NCI-H2196 (cell line): Measurements from ENCODE around the gene LRRC56.

Source experiments
- DNase-seq: peaks from one replicate; lab custom pipeline; 2025; ENCODE audit not compliant: unreplicated experiment; lab: John Stamatoyannopoulos, UW

The LRRC56 gene

DNA sequence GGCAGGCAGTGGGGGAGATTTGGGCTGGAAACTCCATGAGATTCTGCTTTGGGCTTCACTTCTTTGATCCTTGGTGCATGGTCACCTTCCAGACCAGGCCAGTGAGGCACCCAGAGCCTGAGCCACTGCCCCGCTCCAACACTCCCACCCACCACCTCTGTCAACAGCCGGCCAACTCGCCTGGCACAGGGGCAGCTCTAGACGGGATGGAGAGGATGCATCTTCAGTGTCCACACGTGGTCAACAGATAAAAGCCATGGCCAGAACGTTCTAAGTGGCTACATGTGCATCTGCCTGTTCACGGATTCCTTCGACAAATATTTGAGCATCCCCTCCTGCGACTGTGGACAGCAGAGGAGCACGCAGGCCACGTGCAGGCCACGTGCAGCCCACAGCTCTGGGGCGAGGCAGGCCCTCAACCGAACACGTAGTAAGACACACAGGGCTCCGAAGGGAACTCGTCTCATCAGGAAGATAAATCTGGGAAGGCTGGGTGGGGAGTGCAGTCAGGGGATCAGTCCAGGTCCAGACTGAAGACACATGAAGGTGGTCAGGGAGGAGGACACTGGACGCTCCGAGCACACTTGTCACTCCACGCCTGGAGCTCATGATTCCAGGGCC is 1.2 kb downstream of the LRRC56 start:
- DNase-seq, result no peak

DNA sequence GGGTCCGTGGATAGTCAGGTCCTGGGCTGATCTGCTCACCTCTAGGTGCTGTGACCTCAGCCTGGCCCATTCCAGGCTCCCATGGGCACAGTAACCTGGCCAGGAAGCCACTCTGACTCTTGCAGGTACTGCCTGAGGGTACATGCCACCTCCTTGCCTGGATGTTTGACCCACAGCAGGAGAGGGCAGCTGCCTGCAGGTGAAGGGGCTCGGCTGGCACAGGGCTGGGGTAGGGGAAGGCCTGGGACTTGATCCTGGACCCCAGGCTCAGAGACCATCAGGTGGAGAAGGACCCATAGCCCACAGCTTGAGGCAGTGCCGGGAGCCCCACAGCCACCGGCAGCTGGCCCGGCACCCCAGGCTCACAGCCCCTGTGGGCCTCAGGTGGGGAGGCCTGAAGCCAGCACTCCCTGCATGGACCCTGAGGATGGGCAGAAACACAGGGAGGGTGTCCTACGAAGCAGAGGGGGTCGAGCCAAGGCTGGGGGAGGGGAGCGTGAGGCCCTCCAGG is 2.7 kb downstream of the LRRC56 start:
- DNase-seq, result no peak

DNA sequence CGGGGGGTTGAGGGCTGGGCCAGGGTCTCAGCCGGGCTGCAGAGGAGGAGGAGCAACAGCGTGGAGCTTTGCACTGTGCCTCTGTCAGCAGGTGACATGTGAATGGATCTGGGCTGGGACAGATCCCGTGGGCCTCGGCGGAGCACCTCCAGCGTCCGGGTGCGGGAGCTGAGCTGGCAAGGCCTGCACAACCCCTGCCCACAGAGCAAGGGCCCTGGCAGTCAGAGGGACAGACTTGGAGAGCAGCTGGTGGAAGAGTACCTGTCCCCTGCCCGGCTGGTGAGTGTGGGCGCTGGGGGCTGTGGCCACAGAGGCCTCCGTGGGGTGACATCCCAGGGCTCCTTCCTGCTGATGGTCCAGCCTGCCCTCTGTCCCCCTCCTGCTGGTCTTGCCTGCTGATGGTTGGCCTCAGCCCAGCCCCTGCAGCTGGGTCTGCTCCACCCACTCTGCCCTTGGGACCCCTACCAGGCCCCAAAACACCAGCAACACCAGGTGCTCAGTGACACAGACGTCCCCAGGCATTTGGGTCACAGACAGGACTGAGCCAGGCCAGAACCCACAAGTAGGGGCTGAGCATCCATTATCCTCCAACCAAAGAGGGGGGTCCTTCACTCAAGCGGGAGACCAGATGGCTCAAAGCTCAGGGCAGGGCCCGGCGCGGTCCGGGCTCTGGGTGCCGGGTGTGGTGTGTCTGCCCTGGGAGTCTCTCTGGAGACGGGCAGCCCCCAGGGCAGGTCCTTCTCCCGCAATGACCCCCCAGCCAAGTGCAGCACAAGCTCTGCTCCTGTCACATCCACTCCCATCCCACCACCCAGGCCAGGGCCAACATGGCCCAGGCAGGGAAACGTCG is 3.5 kb downstream of the LRRC56 start:
- no peak for DNase-seq

DNA sequence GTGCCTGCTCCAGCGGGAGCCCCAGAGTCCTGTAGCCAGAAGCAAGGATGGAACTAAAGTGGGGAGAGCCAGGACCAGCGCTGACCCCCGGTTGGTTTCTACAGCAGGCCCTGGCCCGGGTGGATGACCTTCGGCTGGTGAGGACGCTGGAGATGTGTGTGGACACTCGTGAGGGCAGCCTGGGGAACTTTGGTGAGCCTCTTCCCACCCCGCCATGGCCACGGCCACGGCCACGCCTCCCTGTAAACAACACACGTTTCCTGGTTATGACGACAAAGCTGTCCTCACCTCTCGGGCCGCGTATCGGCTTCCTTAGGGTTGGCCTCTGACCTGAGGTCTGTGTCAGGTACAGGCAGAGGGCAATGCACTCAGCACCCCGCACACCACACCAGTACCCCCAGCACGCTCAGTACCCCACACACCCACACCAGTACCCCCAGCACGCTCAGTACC is 4.1 kb downstream of the LRRC56 start:
- no peak for DNase-seq

DNA sequence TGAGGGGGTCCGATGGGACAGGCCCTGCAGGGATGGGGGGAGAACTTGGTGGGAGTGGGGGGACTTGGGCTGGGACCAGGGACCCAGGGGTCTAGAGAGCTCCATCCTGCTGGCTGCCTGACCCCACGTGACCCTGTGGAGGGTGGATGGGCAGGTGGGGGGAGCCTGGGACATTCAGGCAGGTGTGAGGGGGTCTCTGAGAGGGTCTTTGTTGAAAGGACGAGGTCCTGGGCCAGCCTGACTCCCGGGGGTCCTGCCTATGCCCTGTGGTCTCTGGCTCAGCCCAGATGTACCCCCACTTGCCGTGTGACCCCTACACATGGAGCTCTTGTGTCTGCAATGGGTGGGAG is 7.5 kb downstream of the LRRC56 start:
- DNase-seq, result no peak

DNA sequence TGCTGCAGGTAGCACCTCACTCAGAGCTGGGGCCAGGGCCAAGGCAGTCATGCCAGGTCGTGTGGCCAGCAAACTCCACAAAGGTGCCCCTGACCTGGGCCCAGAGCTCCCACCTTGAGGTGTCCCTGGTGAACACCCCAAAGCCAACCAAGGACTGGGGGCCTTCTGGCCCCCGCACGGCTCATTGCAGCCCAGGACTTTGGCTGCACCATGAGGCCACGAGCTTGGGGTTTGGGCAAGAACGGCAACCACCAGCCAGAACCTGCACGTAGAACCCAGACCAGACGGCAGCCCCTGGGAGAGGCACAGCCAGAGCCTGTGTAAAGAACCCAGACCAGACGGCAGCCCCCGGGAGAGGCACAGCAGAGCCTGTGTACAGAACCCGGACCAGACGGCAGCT is 7.8 kb downstream of the LRRC56 start:
- DNase-seq, result no peak

DNA sequence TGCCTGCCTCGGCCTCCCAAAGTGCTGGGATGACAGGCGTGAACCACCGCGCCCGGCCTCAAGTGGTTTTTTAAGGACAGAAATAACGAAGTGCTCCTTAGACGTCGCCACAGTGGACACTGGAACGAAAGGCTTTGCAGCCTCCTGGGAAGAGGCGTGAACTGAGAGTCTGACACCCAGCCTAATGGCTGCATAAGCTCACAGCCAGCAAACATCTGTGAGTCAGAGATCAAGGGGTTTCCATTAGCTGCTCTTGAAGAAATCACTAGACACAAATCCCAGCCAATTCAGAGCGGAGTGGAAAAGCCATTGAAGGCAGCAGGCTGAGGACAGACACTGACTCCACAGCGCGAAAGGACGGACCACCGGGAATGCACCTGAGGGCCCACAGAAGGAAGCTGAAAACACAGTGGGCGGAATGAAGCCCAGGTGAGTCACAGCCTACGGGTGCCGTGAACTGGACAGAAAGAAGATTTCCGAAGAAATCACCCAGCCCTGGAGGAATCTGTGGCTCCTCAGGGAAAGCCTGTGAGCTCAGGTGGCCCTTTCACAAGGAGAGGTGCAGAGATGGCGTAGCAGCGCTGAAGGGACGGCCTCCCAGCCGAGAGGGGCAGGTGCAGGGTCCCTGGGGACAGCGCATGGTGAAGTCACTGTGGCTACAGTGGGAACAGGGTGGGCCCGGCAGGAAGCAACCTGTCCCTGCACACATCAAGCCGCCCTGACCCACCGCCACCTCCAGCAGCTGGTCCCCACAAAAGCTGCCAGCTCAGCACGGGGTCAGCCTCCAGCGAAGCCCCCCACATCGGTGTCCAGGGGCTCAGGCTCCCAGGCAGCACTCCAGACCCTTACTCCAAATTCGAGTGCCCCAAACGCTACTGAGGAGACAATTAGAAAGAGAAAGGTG is 11.6 kb downstream of the LRRC56 start:
- no peak for DNase-seq

DNA sequence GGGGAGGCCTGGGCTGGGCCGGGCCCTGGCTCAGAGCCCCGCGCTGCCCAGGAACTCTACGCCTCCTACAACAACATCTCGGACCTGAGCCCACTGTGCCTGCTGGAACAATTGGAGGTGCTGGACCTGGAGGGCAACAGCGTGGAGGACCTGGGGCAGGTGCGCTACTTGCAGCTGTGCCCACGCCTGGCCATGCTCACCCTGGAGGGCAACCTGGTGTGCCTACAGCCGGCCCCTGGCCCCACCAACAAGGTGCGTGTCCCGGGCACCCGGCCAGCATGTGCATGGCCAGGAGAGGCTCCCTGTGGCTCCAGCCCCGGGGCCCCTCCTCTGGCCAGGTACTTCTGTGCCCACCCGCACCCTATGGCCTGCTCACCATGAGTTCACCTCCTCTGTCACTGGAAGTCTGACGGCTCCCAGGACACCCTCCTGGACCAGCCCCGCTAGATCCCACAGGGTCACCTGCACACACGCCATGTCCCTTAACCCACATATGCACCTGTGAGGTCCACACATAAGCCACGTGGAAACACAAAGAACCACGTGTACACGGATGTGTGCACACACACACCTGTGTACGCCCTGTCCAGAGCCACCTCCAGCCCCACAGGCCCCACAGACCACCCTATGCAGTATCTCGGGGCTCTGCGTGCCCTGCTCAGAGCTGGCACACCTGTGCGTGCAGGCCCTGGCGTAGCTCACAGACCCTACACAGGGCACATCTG is 12.9 kb downstream of the LRRC56 start:
- DNase-seq, result no peak

DNA sequence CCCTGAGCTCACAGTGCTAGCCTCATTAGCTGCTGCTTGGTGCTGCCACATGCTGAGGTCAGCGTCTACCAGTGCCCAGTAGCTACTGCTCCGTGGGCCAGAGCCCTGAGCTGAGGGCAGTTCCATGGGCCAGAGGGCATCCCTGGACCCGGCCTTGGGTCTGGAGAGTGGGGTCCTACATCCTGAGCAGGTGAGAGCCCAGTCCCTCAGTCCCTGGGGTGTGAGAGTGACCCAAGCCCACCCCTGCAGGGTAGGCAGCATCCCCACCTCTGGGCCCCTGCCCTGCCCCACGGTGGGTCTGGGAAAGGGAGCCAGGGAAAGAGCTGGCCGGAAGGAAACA is 13.4 kb downstream of the LRRC56 start:
- no peak for DNase-seq

DNA sequence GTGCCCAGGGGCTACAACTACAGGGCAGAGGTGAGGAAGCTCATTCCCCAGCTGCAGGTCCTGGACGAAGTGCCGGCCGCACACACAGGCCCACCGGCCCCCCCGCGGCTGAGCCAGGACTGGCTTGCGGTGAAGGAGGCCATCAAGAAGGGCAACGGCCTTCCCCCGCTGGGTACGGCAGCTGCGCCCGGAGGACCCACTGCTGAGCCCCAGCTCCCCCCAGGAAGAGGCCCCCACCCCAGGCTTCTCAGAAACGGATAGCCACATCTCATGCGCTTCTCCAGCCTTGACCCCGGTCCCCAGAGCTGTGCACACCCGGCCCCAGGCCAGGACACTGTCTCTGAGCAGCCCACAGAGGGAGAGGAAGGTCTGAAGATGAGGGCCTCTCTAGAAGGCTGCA is 13.8 kb downstream of the LRRC56 start:
- DNase-seq, result no peak

DNA sequence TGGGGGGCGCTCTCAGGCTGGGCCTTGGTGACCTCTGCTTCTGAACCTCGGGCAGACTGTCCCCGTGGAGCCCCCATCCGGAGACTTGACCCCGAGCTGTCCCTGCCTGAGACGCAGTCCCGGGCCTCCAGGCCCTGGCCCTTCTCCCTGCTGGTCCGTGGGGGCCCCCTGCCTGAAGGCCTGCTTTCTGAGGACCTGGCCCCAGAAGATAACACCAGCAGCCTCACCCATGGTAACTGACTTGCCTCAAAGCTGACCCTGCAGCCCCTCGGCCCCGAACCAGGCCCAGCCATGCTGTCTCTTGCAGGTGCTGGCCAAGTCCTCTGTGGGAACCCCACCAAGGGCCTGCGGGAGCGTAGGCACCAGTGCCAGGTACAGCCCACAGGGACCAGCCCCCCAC is 14.3 kb downstream of the LRRC56 start:
- no peak for DNase-seq

DNA sequence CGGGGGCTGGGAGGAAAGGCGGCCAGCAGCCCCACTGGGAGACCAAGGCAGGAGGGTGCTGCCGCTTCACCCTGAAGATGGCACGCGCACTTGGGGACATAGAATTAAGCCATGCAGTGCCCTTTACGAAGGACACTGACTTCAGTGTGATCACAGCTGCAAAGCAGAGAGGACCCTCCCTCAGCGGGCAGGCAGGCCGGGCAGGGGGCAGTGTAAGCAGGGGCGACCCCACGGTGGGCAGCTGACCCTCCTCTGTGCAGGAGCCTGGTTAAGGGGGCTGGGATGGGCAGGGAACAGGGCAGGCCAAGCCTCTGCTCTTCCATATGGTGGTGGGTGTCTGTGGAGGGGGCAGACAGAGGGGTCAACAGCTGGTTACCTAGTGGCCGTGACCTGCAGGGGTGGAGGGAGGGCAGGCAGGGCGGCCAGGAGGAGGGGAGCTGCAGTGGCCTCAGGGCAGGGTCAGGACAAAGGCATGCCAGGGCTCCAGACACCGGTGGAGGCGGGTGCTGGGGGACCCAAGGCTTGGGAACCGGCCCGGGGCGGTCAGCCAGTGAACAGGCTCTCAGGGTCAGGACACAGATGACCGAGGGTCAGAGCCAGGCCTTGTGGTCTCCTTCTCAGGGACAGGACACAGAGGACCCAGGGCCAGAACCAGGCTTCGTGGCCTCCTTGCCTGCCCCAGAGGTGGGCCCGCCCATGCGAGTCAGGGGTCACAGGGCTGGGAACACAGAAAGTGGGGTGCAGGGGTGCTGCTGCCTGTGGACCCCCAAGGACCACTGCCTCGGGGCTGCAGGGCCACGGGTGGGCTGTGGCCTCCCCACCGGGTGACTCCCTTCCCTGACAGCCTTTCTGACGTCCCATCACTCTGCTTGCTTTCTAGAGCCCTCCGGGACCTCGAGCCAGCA is 16.0 kb downstream of the LRRC56 start:
- DNase-seq, result no peak

DNA sequence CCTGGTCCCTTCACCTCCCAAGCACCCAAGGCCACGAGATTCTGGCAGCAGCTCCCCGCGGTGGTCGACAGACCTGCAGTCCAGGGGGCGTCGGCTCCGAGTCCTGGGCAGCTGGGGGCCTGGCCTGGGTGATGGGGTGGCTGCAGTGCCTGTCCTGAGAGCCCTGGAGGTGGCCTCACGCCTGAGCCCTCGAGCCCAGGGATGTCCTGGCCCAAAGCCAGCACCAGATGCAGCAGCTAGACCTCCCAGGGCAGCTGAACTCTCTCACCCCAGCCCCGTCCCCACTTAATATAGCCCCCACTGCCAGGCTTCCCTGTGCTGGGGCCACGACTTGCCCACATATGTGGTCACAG is 16.6 kb downstream of the LRRC56 start:
- DNase-seq, result peak; percentile 16

DNA sequence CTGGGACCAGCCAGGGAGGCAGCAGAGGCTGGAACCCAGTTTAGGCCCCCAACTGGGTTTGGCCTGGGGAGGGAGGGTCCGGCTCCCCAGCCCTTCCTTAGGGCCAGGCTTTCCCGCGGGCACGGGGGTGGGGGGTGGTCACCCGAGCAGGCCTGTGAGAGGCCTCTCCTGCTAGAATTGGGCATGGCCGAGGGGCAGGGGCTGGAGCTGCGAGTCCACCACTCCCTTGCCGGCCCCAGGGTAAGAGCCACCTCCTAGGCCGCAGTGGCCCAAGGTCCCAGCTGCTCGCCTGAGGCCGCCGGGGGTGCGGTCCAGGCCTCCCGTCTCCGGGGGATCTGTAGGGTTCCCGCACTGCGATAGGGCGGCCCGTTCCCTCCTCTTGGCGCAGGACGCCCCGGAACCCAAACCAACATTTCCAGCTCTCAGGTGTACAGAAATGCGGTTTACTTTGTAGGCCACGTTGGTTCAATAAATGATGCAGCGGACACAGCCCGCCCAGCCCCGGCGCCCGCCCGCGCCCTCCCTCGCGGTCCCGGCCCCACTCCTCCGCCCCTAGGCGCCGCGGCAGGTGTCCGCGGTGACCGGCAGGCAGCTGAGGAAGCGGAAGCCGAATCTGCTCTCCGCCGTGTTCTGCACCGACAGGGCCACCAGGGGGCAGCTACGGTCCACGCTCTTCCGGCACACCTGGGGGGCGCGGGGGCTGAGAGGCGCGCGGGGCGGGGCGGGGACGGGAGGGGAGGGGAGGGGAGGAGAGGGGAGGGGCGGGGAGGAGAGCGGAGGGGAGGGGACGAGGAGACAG is 17.3 kb downstream of the LRRC56 start:
- DNase-seq, result peak; percentile 88

DNA sequence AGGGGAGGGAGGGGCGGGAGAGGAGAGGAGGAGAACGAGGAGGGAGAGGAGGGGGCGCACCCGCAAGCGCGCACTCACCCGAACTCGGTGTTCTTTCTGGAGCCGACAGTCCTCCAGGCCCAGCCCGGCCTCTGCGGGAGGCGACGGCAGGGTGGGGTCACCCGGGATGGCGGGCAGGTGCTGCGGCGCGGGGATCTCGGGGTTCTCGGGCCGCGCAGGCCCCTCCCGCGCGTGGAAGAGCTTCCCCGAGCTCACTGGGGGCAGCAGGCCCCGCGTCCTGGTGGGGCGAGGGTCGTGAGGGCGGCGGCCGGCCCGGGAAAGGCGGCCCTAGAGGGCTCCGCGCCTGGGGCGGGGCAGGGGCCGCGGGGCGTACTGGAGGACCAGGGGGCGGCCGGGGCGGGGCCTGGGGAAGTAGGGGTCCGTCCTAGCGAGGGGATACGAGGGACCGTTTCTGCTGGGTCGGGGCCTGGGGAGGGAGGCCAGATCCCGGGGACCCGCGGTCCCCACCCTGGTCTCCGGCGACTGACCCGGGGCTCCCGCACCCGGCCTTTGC is 18.0 kb downstream of the LRRC56 start:
- no peak for DNase-seq

DNA sequence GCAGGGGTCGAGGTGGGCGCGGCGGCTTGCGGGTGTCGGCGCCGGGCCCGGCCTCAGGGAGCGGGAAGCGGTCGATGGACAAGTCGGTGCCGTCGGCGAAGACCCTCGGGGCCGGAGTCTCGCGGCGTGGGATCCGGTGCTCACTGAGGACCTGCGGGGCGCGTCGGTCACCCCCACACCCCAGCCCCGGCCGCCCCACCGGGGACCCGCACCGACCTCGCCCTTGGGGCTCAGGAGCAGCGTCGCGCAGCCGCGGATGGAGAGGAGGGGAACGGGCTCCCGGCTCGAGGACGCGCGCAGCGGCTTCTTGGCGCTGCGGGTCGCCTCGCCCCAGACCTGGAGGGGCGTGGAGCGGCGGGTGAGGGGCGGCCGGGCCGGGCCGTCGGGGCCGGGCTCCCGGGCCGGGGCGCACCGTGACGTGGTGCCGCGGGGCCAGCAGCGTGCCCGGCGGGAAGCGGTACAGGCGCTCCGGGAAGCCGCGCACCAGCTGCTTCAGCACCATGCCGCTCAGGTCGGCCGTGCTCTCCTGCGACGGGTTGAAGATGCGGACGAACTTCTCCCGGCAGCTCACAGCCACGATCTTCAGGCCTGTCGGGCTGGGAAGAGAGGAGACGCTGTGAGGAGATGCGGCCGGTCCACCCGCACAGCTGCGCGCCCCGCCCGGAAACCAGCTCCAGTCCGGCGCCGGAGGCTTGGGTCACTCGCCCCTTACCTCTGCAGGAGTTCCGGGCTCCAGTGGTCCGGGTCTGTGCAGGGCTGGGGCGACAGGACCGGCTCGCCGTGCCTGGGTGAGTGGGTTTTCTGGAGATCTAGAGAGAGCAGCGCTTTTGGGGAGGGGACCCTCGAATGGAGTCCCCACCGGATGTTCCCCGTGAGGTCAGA is 18.7 kb downstream of the LRRC56 start:
- DNase-seq, result no peak

DNA sequence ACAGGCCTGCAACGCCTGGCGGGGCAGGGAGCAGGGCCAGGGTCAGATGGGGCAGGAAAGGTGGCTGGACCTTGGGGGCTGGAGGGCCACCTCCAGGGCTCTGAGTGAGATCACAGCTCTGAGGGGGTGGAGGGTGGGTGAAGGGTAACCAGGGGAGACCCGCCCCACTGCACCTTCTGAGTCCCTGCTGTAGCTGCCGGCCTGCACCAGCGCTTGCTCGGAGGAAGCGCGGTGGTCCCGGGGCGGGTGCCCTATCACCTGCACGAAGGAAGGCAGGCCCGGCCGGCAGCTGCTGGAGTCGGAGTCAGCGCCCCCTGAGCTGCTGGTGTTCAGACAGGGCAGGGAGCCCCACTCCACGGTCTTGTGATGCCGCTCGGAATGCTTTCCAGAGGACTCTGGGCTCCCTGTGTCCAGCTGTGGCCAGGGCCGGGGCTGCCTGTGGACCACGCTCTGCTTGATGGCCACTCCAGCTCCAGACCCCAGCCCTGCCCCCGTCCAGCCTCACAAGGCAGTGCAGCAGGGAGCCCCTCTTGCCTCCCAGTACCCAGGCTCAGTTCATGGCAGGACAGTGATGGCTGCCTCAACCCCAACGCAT is 19.4 kb downstream of the LRRC56 start:
- no peak for DNase-seq
